HepG2 (cell line): Measurements from ENCODE around the gene YIF1A.

Experiments
- KDM1A ChIP-seq: IDR thresholded peaks from 2 replicates; pipeline ENCODE4 v1.6.1; 2016; ENCODE audit warnings: missing compliant biosample characterization
- TF ChIP-seq, protein P1 (sequence below): sonication (generic); formaldehyde crosslinking; IDR thresholded peaks from 2 replicates; pipeline ENCODE4 v1.5.0; 2020; ENCODE audit warnings: mild to moderate bottlenecking, missing genetic modification reagents, moderate library complexity

GRCh38 chr11:66275984-66276612 lies 12.8 kb downstream of the YIF1A start:
- TF ChIP-seq KDM1A, result no peak
- TF ChIP-seq, protein P1, sequence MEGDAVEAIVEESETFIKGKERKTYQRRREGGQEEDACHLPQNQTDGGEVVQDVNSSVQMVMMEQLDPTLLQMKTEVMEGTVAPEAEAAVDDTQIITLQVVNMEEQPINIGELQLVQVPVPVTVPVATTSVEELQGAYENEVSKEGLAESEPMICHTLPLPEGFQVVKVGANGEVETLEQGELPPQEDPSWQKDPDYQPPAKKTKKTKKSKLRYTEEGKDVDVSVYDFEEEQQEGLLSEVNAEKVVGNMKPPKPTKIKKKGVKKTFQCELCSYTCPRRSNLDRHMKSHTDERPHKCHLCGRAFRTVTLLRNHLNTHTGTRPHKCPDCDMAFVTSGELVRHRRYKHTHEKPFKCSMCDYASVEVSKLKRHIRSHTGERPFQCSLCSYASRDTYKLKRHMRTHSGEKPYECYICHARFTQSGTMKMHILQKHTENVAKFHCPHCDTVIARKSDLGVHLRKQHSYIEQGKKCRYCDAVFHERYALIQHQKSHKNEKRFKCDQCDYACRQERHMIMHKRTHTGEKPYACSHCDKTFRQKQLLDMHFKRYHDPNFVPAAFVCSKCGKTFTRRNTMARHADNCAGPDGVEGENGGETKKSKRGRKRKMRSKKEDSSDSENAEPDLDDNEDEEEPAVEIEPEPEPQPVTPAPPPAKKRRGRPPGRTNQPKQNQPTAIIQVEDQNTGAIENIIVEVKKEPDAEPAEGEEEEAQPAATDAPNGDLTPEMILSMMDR (CRISPR knock-in tag), result no peak
